Endothelial cell (in vitro differentiated cells): ENCODE results near the gene RTP4. TPM values are rescaled to one million over a fixed set of nuclear protein-coding genes. Genes with fewer than 3 reads are reported as not detected.

Source experiments
- DNase-seq: peaks from one replicate; pipeline ENCODE4 v3.0.0; 2021; ENCODE audit warnings: low spot score
- H3K27ac Mint-ChIP-seq: one replicate; pipeline ENCODE4 v1.8.0; 2021; ENCODE audit warnings: mixed read lengths, inconsistent platforms; ENCODE audit not compliant: unreplicated experiment
- H3K27me3 Mint-ChIP-seq: one replicate; pipeline ENCODE4 v1.8.0; 2021; ENCODE audit warnings: mild to moderate bottlenecking, moderate library complexity, mixed read lengths, inconsistent platforms; ENCODE audit not compliant: unreplicated experiment
- H3K36me3 Mint-ChIP-seq: one replicate; pipeline ENCODE4 v1.8.0; 2021; ENCODE audit warnings: mild to moderate bottlenecking, low read depth, mixed read lengths, inconsistent platforms; ENCODE audit not compliant: unreplicated experiment
- H3K4me1 Mint-ChIP-seq: one replicate; pipeline ENCODE4 v1.8.0; 2021; ENCODE audit warnings: mild to moderate bottlenecking, mixed read lengths, inconsistent platforms; ENCODE audit not compliant: unreplicated experiment
- H3K4me3 Mint-ChIP-seq: one replicate; pipeline ENCODE4 v1.8.0; 2021; ENCODE audit warnings: mild to moderate bottlenecking, mixed read lengths, inconsistent platforms; ENCODE audit not compliant: unreplicated experiment
- H3K9me3 Mint-ChIP-seq: one replicate; pipeline ENCODE4 v1.8.0; 2021; ENCODE audit warnings: mixed read lengths, inconsistent platforms; ENCODE audit not compliant: unreplicated experiment
- long read RNA-seq: library from polyadenylated mRNA; unstranded; transcript quantifications from one replicate; pipeline ENCODE4 v2.0.0, GENCODE V29; 2020; ENCODE audit not compliant: unreplicated experiment
- total RNA-seq: library from RNA; stranded (reverse); fragmentation: NEBNext Ultra II Directional; extraction: Animal tissue kit (Norgen Biotek cat#: 25700); gene quantifications from one replicate; pipeline ENCODE4 v1.2.1, GENCODE V29; 2021; ENCODE audit not compliant: unreplicated experiment
- TF ChIP-seq, protein P1 (sequence below): fragments of 200-600 bp; sonication (generic); IDR thresholded peaks from one replicate; pipeline ENCODE4 v1.5.0; 2021; ENCODE audit warnings: antibody characterized with exemption; ENCODE audit not compliant: unreplicated experiment

Gene RTP4, protein sequence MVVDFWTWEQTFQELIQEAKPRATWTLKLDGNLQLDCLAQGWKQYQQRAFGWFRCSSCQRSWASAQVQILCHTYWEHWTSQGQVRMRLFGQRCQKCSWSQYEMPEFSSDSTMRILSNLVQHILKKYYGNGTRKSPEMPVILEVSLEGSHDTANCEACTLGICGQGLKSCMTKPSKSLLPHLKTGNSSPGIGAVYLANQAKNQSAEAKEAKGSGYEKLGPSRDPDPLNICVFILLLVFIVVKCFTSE
- total RNA-seq: not detected
- long read RNA-seq: 0 reads

DNA sequence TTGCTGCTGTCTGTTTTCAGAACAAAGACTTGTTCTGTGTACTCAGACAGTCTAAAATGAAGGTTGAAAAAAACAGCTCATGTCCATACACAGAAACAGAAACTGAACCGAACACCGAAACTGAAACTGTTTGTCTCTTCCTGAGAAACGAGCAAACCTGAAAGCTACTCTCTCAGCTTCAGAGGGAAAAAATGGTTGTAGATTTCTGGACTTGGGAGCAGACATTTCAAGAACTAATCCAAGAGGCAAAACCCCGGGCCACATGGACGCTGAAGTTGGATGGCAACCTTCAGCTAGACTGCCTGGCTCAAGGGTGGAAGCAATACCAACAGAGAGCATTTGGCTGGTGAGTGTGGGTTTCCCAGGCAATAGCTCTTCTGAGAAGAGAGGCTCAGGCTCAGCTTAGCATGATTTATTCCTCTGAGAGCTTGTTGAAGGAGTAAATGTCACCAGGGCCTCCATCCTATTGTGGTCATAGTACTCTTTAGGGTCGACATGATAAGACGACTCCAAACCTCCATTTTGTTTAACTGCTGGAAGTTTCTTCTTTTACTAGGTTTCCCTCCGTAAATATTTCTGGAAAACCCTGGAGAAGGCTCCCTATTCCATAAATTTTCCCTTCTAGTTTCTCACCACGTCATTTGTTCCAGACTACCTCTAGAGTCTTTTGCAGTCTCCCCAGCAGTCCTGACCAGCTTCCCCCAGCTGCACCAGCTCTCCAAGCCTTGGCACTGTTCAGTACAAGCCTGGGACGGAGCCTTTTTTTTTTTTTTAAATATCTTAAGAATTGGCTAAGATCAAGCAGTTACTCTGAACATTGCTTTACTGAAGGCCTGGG is at the start of gene RTP4:
RTP4 (plus strand) TSS at position 135 of the 838 bp plus-strand sequence; CDS start at position 192, 57 bp downstream.
- H3K27me3 Mint-ChIP-seq: no peaks in the 10 kb centered on the region
- H3K4me3 Mint-ChIP-seq: no peak within 1 kb of the TSS
- peaks cover 5% of the 10 kb centered on the region for H3K4me1 Mint-ChIP-seq
- no peak within 1 kb of the TSS for H3K27ac Mint-ChIP-seq
- H3K9me3 Mint-ChIP-seq: no peaks in the 10 kb centered on the region
- peaks cover 4% of the 10 kb centered on the region for H3K36me3 Mint-ChIP-seq
- TF ChIP-seq, protein P1, sequence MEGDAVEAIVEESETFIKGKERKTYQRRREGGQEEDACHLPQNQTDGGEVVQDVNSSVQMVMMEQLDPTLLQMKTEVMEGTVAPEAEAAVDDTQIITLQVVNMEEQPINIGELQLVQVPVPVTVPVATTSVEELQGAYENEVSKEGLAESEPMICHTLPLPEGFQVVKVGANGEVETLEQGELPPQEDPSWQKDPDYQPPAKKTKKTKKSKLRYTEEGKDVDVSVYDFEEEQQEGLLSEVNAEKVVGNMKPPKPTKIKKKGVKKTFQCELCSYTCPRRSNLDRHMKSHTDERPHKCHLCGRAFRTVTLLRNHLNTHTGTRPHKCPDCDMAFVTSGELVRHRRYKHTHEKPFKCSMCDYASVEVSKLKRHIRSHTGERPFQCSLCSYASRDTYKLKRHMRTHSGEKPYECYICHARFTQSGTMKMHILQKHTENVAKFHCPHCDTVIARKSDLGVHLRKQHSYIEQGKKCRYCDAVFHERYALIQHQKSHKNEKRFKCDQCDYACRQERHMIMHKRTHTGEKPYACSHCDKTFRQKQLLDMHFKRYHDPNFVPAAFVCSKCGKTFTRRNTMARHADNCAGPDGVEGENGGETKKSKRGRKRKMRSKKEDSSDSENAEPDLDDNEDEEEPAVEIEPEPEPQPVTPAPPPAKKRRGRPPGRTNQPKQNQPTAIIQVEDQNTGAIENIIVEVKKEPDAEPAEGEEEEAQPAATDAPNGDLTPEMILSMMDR: no peak
- DNase-seq: no peak

DNA sequence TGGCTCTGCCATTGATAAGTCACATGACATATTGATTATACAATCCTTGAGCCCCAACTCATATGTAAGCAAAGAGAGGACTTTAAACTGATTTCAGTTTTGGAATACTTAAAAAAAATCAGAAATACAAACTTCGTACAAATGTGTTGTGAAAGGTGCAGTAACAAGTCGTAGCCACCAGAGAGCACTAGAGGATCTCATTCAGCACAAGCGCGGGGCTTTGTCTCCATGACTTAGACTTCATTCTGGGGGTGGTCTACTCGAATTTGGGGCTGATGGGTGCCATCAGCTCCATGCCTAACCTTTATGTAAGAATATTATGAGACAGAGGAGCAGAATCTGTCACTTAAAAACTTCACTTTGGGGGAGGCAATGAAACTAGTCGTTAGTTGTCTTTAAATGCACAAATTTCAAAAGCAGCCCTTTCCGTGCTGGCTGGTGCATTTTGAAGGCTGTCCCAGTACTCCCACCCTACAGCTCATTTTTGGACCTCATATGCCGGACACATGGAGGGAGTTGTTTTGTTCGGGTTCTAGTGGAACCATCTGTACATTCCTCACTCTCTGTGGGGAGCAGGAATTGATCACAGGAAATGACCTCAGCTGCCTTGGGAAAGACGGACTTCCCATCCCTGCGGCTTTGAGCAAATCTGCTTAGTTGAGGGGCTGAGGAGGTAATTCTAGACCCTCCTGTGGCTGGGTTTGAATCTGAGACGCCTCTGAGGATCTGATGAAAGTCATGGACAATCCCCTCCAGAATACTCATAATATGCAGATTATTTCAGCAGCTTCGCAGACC is 49.2 kb upstream of the RTP4 start:
- TF ChIP-seq, protein P1: peak; percentile 88
- Mint-ChIP-seq H3K4me1 (peaks cover 7% of the 10 kb centered on the region), H3K9me3 (no peaks in the 10 kb centered on the region), H3K36me3 (no peaks in the 10 kb centered on the region), H3K27ac (peak overlapping the region; percentile 33), H3K27me3 (peaks cover 3% of the 10 kb centered on the region), H3K4me3 (peak overlapping the region; percentile 18)
- peak; percentile 48 for DNase-seq

GRCh38 chr3:187319699-187320302 is 48.4 kb upstream of the RTP4 start:
- peak; percentile 82 for DNase-seq
- Mint-ChIP-seq H3K27me3 (peaks cover 3% of the 10 kb centered on the region), H3K9me3 (no peaks in the 10 kb centered on the region), H3K4me3 (no peak overlapping the region), H3K27ac (no peak overlapping the region), H3K4me1 (peaks cover 7% of the 10 kb centered on the region), H3K36me3 (no peaks in the 10 kb centered on the region)
- TF ChIP-seq, protein P1: peak; percentile 94

- DNase-seq: no peak
- TF ChIP-seq, protein P1: no peak
- no peak overlapping the region for H3K27ac Mint-ChIP-seq
- no peaks in the 10 kb centered on the region for H3K9me3 Mint-ChIP-seq
- peaks cover 7% of the 10 kb centered on the region for H3K4me1 Mint-ChIP-seq
- peaks cover 3% of the 10 kb centered on the region for H3K27me3 Mint-ChIP-seq
- H3K36me3 Mint-ChIP-seq: no peaks in the 10 kb centered on the region
- H3K4me3 Mint-ChIP-seq: no peak overlapping the region
Measured at GRCh38 chr3:187321766-187322165, 46.4 kb upstream of the RTP4 start.
